GM20000 (cell line): ENCODE measurements around the gene PRSS33.

Experiments
- DNase-seq: peaks from one replicate; pipeline ENCODE4 v3.0.0; 2012; ENCODE audit warnings: low spot score
- TF ChIP-seq, protein P1 (sequence below): IDR thresholded peaks from 2 replicates; pipeline ENCODE4 v1.5.1; 2012; ENCODE audit warnings: mild to moderate bottlenecking, control low read depth; ENCODE audit errors: extremely low read depth, missing control alignments

PRSS33 gene

DNA sequence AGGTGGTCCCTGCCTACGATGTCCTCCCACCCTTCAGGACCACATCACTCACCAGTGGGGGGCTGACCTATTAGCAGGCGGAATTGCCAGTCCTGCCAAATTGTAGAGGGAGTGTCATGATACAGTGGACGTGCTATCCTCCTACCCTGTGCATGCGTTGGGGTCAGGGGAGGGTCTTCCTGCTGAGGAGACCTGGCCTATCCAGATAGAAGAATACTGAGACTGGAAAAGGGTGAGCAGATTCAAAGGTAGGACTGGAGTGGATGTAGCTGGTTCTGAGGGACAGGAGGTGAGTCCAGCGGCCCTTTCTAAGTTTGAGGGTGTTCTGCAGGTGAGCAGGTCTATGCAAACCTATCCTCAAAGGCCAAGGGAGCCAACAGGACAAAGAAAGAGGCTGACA is 18.9 kb upstream of the PRSS33 start:
- no peak for DNase-seq
- TF ChIP-seq, protein P1, sequence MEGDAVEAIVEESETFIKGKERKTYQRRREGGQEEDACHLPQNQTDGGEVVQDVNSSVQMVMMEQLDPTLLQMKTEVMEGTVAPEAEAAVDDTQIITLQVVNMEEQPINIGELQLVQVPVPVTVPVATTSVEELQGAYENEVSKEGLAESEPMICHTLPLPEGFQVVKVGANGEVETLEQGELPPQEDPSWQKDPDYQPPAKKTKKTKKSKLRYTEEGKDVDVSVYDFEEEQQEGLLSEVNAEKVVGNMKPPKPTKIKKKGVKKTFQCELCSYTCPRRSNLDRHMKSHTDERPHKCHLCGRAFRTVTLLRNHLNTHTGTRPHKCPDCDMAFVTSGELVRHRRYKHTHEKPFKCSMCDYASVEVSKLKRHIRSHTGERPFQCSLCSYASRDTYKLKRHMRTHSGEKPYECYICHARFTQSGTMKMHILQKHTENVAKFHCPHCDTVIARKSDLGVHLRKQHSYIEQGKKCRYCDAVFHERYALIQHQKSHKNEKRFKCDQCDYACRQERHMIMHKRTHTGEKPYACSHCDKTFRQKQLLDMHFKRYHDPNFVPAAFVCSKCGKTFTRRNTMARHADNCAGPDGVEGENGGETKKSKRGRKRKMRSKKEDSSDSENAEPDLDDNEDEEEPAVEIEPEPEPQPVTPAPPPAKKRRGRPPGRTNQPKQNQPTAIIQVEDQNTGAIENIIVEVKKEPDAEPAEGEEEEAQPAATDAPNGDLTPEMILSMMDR, result no peak

DNA sequence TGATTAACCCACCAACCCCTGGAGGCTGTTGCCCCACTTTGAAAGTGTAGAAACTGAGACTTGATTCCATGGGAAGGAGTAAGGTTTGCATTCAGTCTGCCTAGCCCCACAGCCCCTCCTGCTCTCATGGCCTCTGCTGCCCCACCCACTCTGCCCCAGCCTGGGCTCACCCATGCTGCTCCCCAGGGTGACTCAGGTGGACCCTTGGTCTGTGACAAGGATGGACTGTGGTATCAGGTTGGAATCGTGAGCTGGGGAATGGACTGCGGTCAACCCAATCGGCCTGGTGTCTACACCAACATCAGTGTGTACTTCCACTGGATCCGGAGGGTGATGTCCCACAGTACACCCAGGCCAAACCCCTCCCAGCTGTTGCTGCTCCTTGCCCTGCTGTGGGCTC is 17.4 kb upstream of the PRSS33 start:
- TF ChIP-seq, protein P1, result no peak
- DNase-seq, result no peak

DNA sequence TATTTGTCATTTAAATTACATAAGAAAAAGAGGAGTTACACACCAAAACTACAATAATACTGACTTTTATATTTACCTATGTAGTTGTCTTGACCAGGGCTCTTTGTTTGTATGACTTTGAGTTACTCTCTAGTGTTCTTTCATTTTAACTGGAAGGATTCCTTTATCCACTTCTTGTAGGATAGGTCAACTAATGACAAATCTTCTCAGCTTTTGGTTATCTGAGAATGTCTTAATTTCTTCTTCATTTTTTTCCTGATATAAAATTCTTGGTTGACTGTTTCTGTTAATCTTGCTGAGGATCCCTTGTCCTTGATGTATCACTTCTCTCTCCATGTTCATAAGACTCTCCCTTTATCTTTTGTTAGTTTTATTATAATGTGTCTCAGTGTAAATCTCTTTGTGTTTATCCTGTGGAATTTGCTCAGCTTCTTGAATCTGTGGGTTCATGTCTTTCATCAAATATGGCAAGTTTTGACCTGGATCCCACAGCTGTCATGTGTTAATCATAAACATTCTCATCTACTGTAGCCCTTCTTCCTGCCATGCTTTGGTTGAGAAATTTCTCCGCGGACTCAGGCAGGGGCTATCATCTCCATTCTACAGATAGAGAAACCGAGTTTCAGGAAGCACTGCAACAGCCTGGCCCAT is 16.3 kb upstream of the PRSS33 start:
- TF ChIP-seq, protein P1, result no peak
- DNase-seq, result no peak

DNA sequence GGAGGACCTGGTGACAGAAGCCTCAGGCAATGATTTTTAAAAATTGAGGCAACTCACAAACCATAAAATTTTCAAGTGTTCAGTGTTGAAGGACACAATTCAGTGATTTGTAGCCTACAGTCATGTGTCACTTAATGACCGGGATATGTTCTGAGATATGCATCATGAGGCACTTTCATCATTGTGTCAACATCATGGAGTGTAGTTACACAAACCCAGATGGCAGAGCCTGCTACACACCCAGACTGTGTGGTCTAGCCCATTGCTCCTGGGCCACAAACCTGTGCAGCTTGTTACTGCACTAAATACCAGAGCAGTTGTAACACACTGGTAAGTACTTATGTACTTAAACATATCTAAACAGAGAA is 12.5 kb upstream of the PRSS33 start:
- DNase-seq, result no peak

DNA sequence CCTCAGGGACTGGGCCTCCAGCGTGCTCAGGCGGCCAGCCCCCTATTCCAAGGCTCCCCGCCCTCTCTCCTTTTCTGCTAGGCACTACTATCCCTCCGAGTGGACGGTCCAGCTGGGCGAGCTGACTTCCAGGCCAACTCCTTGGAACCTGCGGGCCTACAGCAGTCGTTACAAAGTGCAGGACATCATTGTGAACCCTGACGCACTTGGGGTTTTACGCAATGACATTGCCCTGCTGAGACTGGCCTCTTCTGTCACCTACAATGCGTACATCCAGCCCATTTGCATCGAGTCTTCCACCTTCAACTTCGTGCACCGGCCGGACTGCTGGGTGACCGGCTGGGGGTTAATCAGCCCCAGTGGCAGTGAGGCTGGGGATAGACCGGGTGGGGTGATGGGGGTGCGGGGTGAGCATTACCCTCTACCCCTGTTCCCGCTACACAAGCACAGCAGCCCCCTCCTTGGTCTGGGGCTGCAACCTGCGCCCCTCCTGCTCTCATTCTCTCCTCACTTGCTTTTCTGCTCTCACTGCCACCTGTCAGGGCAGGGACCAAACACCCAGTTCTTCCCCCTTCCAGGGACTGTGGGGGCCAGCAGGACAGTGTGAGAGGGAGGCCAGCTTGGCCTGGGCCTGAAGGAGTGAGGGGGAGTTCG is 12.0 kb upstream of the PRSS33 start:
- no peak for DNase-seq
- TF ChIP-seq, protein P1, result no peak

More for the DNA sequence above, 12.5 kb upstream of the PRSS33 start:
- TF ChIP-seq, protein P1, result no peak

DNA sequence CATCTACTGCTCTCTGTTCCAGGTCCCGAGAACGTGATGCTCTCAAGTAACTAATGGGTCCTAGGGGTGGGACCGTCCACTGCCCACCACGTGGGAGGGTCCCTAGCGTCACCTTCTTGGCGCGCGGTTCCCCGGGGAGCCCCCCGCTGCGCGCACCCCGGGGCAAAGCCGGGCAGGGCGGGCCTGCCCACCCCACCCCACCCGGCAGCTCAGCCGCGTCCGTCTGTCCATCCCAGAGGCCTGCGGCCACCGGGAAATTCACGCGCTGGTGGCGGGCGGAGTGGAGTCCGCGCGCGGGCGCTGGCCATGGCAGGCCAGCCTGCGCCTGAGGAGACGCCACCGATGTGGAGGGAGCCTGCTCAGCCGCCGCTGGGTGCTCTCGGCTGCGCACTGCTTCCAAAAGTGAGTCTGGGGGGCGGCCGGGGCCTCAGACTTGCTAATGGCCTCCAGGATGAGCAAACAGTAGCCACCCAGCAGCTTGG is 11.4 kb upstream of the PRSS33 start:
- DNase-seq, result no peak
- TF ChIP-seq, protein P1, result no peak

DNA sequence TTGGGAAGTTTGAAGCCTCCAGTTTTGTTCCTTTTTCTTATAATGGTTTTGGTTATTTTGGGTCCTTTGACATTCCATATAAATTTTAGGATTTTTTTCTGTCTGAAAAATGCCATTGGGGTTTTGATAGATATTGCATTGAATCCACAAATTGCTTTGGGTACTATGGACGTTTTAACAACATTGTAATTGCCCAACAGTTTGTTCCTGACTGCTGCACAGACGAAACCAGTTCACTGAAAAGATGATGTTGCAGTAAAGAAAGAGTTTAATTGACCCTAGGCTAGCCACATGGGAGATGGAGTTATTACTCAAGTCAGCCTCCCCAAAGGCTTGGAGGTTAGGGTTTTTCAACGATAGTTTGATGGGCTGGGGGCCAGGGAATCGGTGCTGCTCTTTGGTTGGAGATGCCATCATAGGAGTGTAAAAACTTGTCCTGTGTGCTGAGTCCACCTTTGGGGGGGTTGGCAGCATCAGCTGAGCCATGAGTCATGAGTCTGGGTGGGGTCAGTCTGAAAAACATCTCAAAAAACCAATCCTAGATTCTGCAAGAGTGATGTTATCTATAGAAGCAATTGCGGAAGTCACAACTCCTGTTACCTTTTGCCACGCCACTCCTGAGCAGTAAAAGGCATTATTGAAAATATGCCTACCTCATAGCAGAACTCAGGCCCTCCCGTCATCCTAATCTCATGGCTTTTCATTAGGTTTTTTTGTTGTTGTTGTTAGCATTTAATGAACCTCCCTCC is 8.2 kb upstream of the PRSS33 start:
- TF ChIP-seq, protein P1, result no peak
- DNase-seq, result no peak
